ENCODE results near the gene MAN2A2.

- TF ChIP-seq, protein P1, sequence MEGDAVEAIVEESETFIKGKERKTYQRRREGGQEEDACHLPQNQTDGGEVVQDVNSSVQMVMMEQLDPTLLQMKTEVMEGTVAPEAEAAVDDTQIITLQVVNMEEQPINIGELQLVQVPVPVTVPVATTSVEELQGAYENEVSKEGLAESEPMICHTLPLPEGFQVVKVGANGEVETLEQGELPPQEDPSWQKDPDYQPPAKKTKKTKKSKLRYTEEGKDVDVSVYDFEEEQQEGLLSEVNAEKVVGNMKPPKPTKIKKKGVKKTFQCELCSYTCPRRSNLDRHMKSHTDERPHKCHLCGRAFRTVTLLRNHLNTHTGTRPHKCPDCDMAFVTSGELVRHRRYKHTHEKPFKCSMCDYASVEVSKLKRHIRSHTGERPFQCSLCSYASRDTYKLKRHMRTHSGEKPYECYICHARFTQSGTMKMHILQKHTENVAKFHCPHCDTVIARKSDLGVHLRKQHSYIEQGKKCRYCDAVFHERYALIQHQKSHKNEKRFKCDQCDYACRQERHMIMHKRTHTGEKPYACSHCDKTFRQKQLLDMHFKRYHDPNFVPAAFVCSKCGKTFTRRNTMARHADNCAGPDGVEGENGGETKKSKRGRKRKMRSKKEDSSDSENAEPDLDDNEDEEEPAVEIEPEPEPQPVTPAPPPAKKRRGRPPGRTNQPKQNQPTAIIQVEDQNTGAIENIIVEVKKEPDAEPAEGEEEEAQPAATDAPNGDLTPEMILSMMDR (IDR thresholded peaks at IDR 0.05) = no peak
- TF ChIP-seq POLR2A (IDR thresholded peaks at IDR 0.05; ENCODE audit: low read depth) (no peak), POLR2AphosphoS5 (IDR thresholded peaks at IDR 0.05) (peak in 1 of 2 donors; percentile 26)
Measured at GRCh38 chr15:90870354-90871138, 32.6 kb upstream of the MAN2A2 start.

Data from esophagus muscularis mucosa (tissue), 3 donors.